Measurements from ENCODE around the gene ADGRF1.
"Not testable (repeated sequence)": the region's sequence is repeated elsewhere in the genome, so short reads cannot be mapped to it uniquely, and the experiment has no call there.

Gene ADGRF1

GRCh38 chr6:47061309-47062300 lies 19.5 kb upstream of the ADGRF1 start:
- H3K4me3 ChIP-seq (ENCODE audit: low read depth, low read length), result no peak overlapping the region
- DNase-seq (ENCODE audit: low read depth), result no peak
- TF ChIP-seq, protein P1, sequence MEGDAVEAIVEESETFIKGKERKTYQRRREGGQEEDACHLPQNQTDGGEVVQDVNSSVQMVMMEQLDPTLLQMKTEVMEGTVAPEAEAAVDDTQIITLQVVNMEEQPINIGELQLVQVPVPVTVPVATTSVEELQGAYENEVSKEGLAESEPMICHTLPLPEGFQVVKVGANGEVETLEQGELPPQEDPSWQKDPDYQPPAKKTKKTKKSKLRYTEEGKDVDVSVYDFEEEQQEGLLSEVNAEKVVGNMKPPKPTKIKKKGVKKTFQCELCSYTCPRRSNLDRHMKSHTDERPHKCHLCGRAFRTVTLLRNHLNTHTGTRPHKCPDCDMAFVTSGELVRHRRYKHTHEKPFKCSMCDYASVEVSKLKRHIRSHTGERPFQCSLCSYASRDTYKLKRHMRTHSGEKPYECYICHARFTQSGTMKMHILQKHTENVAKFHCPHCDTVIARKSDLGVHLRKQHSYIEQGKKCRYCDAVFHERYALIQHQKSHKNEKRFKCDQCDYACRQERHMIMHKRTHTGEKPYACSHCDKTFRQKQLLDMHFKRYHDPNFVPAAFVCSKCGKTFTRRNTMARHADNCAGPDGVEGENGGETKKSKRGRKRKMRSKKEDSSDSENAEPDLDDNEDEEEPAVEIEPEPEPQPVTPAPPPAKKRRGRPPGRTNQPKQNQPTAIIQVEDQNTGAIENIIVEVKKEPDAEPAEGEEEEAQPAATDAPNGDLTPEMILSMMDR (IDR thresholded peaks at IDR 0.05; ENCODE audit: control insufficient read depth, extremely low read depth, insufficient read depth), result no peak

- DNase-seq (ENCODE audit: low read depth), result no peak
- no peak overlapping the region for H3K4me3 ChIP-seq (ENCODE audit: low read depth, low read length)
- TF ChIP-seq, protein P1 (IDR thresholded peaks at IDR 0.05; ENCODE audit: control insufficient read depth, extremely low read depth, insufficient read depth), result no peak
Observed at GRCh38 chr6:47059216-47059885, 17.2 kb upstream of the ADGRF1 start.

DNA sequence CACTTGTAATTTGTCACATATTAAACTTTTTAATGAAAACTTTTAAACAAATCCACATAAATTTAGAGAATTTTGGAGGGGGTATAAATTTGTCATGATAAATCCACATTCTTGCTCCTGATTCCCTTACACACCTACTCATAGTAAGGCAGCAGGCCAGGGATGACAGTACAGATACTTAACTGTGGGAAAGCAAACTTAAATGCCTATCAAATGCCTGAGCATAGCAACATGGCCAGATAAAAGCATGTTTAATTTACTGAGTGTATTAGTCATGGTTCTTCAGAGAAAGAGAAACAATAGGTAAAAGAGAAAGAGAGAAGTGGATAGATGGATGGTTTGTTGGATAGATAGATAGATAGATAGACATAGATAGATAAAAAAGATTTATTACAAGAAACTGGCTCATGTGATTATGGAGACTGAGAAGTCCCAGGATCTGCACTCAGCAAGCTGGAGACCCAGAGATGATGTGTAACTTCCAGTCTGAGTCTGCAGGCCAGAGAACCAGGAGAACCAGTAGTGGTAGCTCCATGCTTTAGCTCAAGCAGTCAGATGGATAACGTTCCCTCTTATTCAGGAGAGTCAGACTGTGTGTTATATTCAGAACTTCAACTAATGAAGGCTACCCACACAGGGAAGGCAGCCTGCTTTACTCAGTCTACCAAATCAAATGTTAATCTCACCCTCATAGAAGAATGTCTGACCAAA lies 15.9 kb upstream of the ADGRF1 start:
- H3K4me3 ChIP-seq (ENCODE audit: low read depth, low read length), result no peak overlapping the region
- TF ChIP-seq, protein P1 (IDR thresholded peaks at IDR 0.05; ENCODE audit: control insufficient read depth, extremely low read depth, insufficient read depth), result no peak
- no peak for DNase-seq (ENCODE audit: low read depth)

DNA sequence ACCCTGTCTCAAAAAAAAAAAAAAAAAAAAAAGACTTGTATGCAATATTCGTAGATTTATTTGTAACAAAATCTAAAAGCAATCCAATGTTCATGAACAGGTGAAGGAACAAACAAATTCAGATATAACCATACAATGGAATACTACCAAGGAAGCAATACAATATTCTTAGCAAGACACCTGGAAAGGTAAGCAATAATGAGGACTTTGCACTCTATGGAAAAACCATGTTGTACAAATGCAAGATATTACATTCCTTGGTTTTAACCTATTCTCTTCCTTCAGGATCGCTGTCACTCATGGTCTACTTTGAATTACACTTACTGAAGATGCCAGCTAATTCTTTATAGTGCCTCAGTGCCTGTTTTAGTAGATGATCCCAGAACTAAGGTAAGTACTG lies 14.7 kb upstream of the ADGRF1 start:
- H3K4me3 ChIP-seq (ENCODE audit: low read depth, low read length), result no peak overlapping the region
- no peak for DNase-seq (ENCODE audit: low read depth)
- TF ChIP-seq, protein P1 (IDR thresholded peaks at IDR 0.05; ENCODE audit: control insufficient read depth, extremely low read depth, insufficient read depth), result no peak

DNA sequence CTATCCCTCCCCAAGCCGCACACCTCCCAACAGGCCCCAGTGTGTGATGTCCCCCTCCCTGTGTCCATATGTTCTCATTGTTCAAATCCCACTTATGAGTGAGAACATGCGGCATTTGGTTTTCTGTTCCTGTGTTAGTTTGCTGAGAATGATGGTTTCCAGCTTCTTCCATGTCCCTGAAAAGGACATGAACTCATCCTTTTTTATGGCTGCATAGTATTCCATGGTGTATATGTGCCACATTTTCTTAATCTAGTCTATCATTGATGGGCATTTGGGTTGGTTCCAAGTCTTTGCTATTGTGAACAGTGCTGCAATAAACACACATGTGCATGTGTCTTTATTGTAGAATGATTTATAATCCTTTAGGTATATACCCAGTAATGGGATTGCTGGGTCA lies 12.2 kb upstream of the ADGRF1 start:
- not testable (repeated sequence) for DNase-seq (ENCODE audit: low read depth); H3K4me3 ChIP-seq (ENCODE audit: low read depth, low read length)

DNA sequence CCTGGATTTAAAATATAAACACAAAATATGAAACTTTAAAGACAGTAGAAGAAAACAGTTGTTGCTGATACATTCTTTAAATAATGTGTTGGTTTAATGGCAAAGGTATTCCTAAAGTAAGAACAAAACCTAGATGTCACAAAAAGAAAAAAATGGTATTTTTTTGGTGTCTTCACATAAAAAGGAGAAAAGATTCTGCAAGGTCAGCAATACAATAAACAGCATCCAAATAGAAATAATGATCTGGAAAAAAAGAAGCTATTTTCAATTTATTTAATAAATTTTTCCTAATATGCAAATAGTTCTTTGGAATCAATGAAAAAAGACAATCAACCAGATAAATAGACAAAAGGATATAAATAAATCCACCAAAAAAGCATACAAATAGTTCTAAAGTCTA lies 6.5 kb upstream of the ADGRF1 start:
- H3K4me3 ChIP-seq (ENCODE audit: low read depth, low read length), result no peak overlapping the region
- TF ChIP-seq, protein P1 (IDR thresholded peaks at IDR 0.05; ENCODE audit: control insufficient read depth, extremely low read depth, insufficient read depth), result no peak
- DNase-seq (ENCODE audit: low read depth), result no peak
